Astrocyte (in vitro differentiated cells and primary cell): ENCODE results near the gene DYNC1I1. TPM values are rescaled to one million over a fixed set of nuclear protein-coding genes. Genes with fewer than 3 reads are reported as not detected.

Source experiments
- DNase-seq: peaks from one replicate; pipeline ENCODE4 v3.0.0-alpha.2; 2010; ENCODE audit warnings: low read depth
- FAIRE-seq: peaks from 2 replicates; lab custom pipeline; 2011; peaks lifted over from hg19 to GRCh38; lab: Jason Lieb, UNC
- H2AFZ ChIP-seq: 2 replicates; pipeline ENCODE4 v1.6.0; 2012; ENCODE audit warnings: low read depth, low read length, inconsistent platforms
- H3K27ac ChIP-seq: 2 replicates; pipeline ENCODE4 v1.5.1; 2011; ENCODE audit warnings: low read depth, low read length, inconsistent platforms
- H3K27me3 ChIP-seq: 2 replicates; pipeline ENCODE4 v1.6.0; 2011; ENCODE audit warnings: low read length, inconsistent platforms; ENCODE audit not compliant: insufficient read depth
- H3K36me3 ChIP-seq: 2 replicates; pipeline ENCODE4 v1.5.1; 2011; ENCODE audit warnings: low read length, inconsistent platforms; ENCODE audit not compliant: insufficient read depth
- H3K4me1 ChIP-seq: 2 replicates; pipeline ENCODE4 v1.5.1; 2011; ENCODE audit warnings: low read length, inconsistent platforms; ENCODE audit not compliant: insufficient read depth
- H3K4me2 ChIP-seq: 2 replicates; pipeline ENCODE4 v1.6.0; 2012; ENCODE audit warnings: low read length, inconsistent platforms
- H3K4me3 ChIP-seq: 2 replicates; pipeline ENCODE4 v1.5.1; 2011; ENCODE audit warnings: low read depth, mild to moderate bottlenecking, low read length, inconsistent platforms; ENCODE audit not compliant: insufficient read depth
- H3K79me2 ChIP-seq: 2 replicates; pipeline ENCODE4 v1.6.0; 2012; ENCODE audit warnings: mild to moderate bottlenecking, low read length, inconsistent platforms; ENCODE audit not compliant: insufficient read depth
- H3K9ac ChIP-seq: 2 replicates; pipeline ENCODE4 v1.6.0; 2012; ENCODE audit warnings: mild to moderate bottlenecking, low read length, inconsistent platforms
- H3K9me3 ChIP-seq: 2 replicates; pipeline ENCODE4 v1.5.1; 2012; ENCODE audit warnings: low read depth, mild to moderate bottlenecking, low read length, inconsistent platforms; ENCODE audit not compliant: insufficient read depth
- H4K20me1 ChIP-seq: 2 replicates; pipeline ENCODE4 v1.6.0; 2012; ENCODE audit warnings: low read length, inconsistent platforms; ENCODE audit not compliant: insufficient read depth
- H3K27ac Mint-ChIP-seq: one replicate; pipeline ENCODE4 v1.8.0; 2021; ENCODE audit warnings: mild to moderate bottlenecking, mixed read lengths; ENCODE audit not compliant: unreplicated experiment
- H3K27me3 Mint-ChIP-seq: one replicate; pipeline ENCODE4 v1.8.0; 2021; ENCODE audit warnings: low read depth, mixed read lengths; ENCODE audit not compliant: unreplicated experiment
- H3K36me3 Mint-ChIP-seq: one replicate; pipeline ENCODE4 v1.8.0; 2021; ENCODE audit warnings: low read depth, mixed read lengths; ENCODE audit not compliant: unreplicated experiment
- H3K4me1 Mint-ChIP-seq: one replicate; pipeline ENCODE4 v1.8.0; 2021; ENCODE audit warnings: low read depth, mixed read lengths; ENCODE audit not compliant: unreplicated experiment
- H3K4me3 Mint-ChIP-seq: one replicate; pipeline ENCODE4 v1.8.0; 2021; ENCODE audit warnings: mild to moderate bottlenecking, moderate library complexity, mixed read lengths; ENCODE audit not compliant: unreplicated experiment
- H3K9me3 Mint-ChIP-seq: one replicate; pipeline ENCODE4 v1.8.0; 2021; ENCODE audit warnings: mild to moderate bottlenecking, mixed read lengths; ENCODE audit not compliant: unreplicated experiment
- EZH2 ChIP-seq: IDR thresholded peaks from 2 replicates; pipeline ENCODE4 v1.6.1; 2012; ENCODE audit warnings: mild to moderate bottlenecking, low read length, inconsistent platforms; ENCODE audit not compliant: insufficient read depth
- total RNA-seq: library from RNA; stranded (reverse); gene quantifications from 2 replicates; pipeline ENCODE4 v1.2.1, GENCODE V29; 2021
- TF ChIP-seq, protein P1 (sequence below): IDR thresholded peaks from 2 replicates; pipeline ENCODE4 v1.5.1; 2011; ENCODE audit warnings: low read depth, mild to moderate bottlenecking, inconsistent platforms, low read length, moderate library complexity; ENCODE audit not compliant: insufficient read depth

DYNC1I1 gene
- total RNA-seq, 1 donor from 2014 or later = 3.2 TPM

DNA sequence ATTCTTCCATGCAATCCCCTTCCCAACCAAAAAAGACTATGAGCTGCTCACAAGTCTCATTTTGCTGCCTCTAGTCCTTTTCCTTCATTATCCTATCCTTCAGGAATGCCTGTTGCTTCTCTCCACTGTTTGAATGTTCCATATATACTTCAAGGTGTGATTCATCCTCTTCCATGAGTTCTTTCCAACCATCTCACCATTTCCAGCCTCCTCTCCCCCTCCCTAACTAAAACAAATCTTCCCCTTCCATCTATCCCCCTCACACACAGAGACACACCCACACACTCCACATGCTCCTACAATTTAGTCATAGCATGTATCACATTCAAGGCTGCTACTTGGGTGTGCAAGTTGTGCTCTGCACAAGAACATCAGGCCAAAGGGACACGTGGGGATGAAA, 254.3 kb downstream of the DYNC1I1 start:
- Histone ChIP-seq H3K9ac (no peak overlapping the region), H3K9me3 (no peaks in the 10 kb centered on the region), H3K4me2 (no peak overlapping the region), H3K36me3 (no peaks in the 10 kb centered on the region), H3K27me3 (no peaks in the 10 kb centered on the region), H3K79me2 (no peaks in the 10 kb centered on the region), H2AFZ (no peak overlapping the region), H3K4me3 (no peak overlapping the region), H3K4me1 (no peaks in the 10 kb centered on the region), H4K20me1 (no peaks in the 10 kb centered on the region), H3K27ac (no peak overlapping the region)
- H3K9me3 Mint-ChIP-seq = no peaks in the 10 kb centered on the region
- H3K27ac Mint-ChIP-seq = peak overlapping the region; percentile 70
- no peak overlapping the region for H3K4me3 Mint-ChIP-seq
- peak; percentile 37 for FAIRE-seq
- peak; percentile 63 for DNase-seq
- no peak for TF ChIP-seq EZH2
- TF ChIP-seq, protein P1, sequence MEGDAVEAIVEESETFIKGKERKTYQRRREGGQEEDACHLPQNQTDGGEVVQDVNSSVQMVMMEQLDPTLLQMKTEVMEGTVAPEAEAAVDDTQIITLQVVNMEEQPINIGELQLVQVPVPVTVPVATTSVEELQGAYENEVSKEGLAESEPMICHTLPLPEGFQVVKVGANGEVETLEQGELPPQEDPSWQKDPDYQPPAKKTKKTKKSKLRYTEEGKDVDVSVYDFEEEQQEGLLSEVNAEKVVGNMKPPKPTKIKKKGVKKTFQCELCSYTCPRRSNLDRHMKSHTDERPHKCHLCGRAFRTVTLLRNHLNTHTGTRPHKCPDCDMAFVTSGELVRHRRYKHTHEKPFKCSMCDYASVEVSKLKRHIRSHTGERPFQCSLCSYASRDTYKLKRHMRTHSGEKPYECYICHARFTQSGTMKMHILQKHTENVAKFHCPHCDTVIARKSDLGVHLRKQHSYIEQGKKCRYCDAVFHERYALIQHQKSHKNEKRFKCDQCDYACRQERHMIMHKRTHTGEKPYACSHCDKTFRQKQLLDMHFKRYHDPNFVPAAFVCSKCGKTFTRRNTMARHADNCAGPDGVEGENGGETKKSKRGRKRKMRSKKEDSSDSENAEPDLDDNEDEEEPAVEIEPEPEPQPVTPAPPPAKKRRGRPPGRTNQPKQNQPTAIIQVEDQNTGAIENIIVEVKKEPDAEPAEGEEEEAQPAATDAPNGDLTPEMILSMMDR = no peak
- peaks cover 20% of the 10 kb centered on the region for H3K4me1 Mint-ChIP-seq
- no peaks in the 10 kb centered on the region for H3K36me3 Mint-ChIP-seq
- no peaks in the 10 kb centered on the region for H3K27me3 Mint-ChIP-seq

DNA sequence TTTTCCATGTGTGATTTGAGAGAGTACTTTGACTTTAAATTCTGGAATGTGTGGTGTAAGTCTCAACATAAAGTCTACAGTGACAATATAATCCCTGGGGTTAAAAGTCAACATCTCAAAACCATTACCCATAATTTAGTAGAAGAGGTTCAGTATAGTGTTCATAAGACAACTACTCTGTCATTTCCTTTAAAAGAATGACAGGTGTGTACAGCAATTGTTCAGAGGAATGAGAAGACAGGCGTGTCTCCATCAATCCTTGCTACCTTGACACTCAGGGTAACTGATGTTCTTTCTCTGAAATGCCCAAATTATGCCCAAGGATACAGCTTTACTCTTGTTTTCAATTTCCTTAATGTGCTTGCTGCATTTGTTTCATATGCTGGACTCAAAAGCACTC, 256.4 kb downstream of the DYNC1I1 start:
- Mint-ChIP-seq H3K9me3 (no peaks in the 10 kb centered on the region), H3K4me3 (no peak overlapping the region)
- no peak for FAIRE-seq

GRCh38 chr7:96033009-96033598, 260.8 kb downstream of the DYNC1I1 start:
- Histone ChIP-seq H4K20me1 (no peaks in the 10 kb centered on the region), H3K79me2 (no peaks in the 10 kb centered on the region), H3K4me2 (no peak overlapping the region), H2AFZ (no peak overlapping the region), H3K9ac (no peak overlapping the region), H3K9me3 (no peaks in the 10 kb centered on the region), H3K4me1 (no peaks in the 10 kb centered on the region), H3K36me3 (no peaks in the 10 kb centered on the region), H3K4me3 (no peak overlapping the region), H3K27me3 (no peaks in the 10 kb centered on the region), H3K27ac (no peak overlapping the region)
- FAIRE-seq (no peak), DNase-seq (no peak)
- Mint-ChIP-seq H3K36me3 (no peaks in the 10 kb centered on the region), H3K27ac (no peak overlapping the region), H3K27me3 (peaks cover 2% of the 10 kb centered on the region), H3K4me3 (no peak overlapping the region), H3K4me1 (peaks cover 5% of the 10 kb centered on the region), H3K9me3 (no peaks in the 10 kb centered on the region)
- no peak for TF ChIP-seq EZH2
- TF ChIP-seq, protein P1 = no peak

More for the DNA sequence above, 256.4 kb downstream of the DYNC1I1 start:
- no peak overlapping the region for H3K9ac ChIP-seq
- H3K27ac ChIP-seq = no peak overlapping the region
- no peak for DNase-seq
- peaks cover 20% of the 10 kb centered on the region for H3K4me1 Mint-ChIP-seq
- H3K9me3 ChIP-seq = no peaks in the 10 kb centered on the region
- no peak overlapping the region for H3K4me3 ChIP-seq
- no peaks in the 10 kb centered on the region for H4K20me1 ChIP-seq
- TF ChIP-seq EZH2 = no peak
- TF ChIP-seq, protein P1 = no peak
- H3K36me3 ChIP-seq = no peaks in the 10 kb centered on the region
- H3K27me3 ChIP-seq = no peaks in the 10 kb centered on the region
- no peak overlapping the region for H3K27ac Mint-ChIP-seq
- H3K4me2 ChIP-seq = no peak overlapping the region
- no peaks in the 10 kb centered on the region for H3K79me2 ChIP-seq
- no peaks in the 10 kb centered on the region for H3K4me1 ChIP-seq
- H3K27me3 Mint-ChIP-seq = peaks cover 2% of the 10 kb centered on the region
- no peaks in the 10 kb centered on the region for H3K36me3 Mint-ChIP-seq
- no peak overlapping the region for H2AFZ ChIP-seq
